ENCODE results near the gene SPAG9.

DNA sequence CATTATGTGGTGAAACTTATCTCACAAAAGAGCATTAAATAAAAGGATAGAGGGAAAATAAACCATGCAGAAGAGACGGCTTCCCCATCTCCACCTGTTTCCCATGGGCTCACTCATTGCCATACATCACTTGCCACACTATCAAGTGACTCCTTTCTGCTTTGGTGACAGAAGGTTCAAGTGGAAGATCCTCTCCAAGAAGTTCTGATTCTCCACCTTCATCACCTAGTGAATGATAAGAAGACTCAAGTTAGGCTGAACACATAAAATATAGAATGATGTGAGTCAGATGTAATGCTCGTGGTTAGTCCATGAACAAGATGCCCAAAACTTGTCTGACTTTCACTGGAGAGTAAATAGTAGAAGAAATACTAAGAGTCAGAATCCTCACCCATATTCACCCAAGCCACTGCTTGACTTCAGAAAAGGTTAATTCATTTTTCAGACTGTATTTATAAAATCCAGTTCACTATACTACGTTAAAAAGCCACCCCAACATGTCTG is 154.5 kb downstream of the SPAG9 start:
- no peak for TF ChIP-seq POLR2A (IDR thresholded peaks at IDR 0.05)
- TF ChIP-seq CTCF (IDR thresholded peaks at IDR 0.05): no peak
- TF ChIP-seq EP300 (IDR thresholded peaks at IDR 0.05): no peak
